ENCODE data around the gene ARHGAP26. TPM values are rescaled to one million over a fixed set of nuclear protein-coding genes. Genes with fewer than 3 reads are reported as not detected.
A peak's percentile ranks its signal among the peaks of the same experiment; 100 is the strongest.

The ARHGAP26 gene
- total RNA-seq, 4 donors from 2014 or later: 61.0 to 76.7 (median 61.2) TPM

- Histone ChIP-seq H3K36me3 (peaks cover 0 to 3% (median 0%) of the 10 kb centered on the region in 4 donors), H3K4me1 (peaks cover 0 to 8% (median under 1%) of the 10 kb centered on the region in 4 donors), H3K27ac (peak overlapping the region; percentile 40 to 55 (median 47)), H3K4me3 (no peak overlapping the region), H3K9me3 (no peaks in the 10 kb centered on the region), H3K27me3 (no peaks in the 10 kb centered on the region)
- in situ Hi-C loops (cut with MboI; ENCODE audit: low pct_ligation_motif_present in 1 of 4, low pct_unique_long_range_greater_than_20kb in 1 of 4, low sequenced_read_pairs in 3 of 4): no loop called here
- 62 to 66% methylated on average over 9 of the region's 9 CpGs for WGBS, 2 donors (ENCODE audit: low coverage in 1 of 2)
- no peak for TF ChIP-seq POLR2A (IDR thresholded peaks at IDR 0.05)
- TF ChIP-seq POLR2AphosphoS5 (IDR thresholded peaks at IDR 0.05): no peak
- TF ChIP-seq, protein P1, sequence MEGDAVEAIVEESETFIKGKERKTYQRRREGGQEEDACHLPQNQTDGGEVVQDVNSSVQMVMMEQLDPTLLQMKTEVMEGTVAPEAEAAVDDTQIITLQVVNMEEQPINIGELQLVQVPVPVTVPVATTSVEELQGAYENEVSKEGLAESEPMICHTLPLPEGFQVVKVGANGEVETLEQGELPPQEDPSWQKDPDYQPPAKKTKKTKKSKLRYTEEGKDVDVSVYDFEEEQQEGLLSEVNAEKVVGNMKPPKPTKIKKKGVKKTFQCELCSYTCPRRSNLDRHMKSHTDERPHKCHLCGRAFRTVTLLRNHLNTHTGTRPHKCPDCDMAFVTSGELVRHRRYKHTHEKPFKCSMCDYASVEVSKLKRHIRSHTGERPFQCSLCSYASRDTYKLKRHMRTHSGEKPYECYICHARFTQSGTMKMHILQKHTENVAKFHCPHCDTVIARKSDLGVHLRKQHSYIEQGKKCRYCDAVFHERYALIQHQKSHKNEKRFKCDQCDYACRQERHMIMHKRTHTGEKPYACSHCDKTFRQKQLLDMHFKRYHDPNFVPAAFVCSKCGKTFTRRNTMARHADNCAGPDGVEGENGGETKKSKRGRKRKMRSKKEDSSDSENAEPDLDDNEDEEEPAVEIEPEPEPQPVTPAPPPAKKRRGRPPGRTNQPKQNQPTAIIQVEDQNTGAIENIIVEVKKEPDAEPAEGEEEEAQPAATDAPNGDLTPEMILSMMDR (IDR thresholded peaks at IDR 0.05): no peak
- TF ChIP-seq EP300 (IDR thresholded peaks at IDR 0.05; ENCODE audit: low read depth): no peak
- DNase-seq: no peak
- intact Hi-C loops (cut with DNase I; ENCODE audit: low total_unique reads): no loop called here
Measured at GRCh38 chr5:143145243-143146160, 375.3 kb downstream of the ARHGAP26 start.

DNA sequence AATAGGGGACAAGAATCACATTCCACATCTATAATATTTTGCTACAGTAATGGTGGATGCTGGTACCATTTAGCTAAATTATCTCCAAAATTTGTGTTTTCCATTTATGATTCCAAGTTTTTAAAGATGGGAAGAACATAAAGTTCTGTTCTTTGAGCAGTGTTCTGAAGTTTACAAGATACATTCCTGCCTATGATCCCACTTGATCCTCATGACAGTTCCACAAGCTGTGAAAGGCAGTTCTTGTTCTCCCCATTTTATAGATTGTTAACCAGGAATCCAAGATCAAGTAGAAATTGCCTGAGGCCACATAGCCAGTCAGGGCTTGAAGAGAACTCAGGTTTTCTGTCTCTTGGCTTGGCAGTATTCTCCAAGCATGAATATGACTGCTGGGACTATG, 376.0 kb downstream of the ARHGAP26 start:
- intact Hi-C loops (cut with DNase I; ENCODE audit: low total_unique reads) (no loop called here), in situ Hi-C loops (cut with MboI; ENCODE audit: low pct_ligation_motif_present in 1 of 4, low pct_unique_long_range_greater_than_20kb in 1 of 4, low sequenced_read_pairs in 3 of 4) (no loop called here)
- TF ChIP-seq, protein P1 (IDR thresholded peaks at IDR 0.05): no peak
- TF ChIP-seq EP300 (IDR thresholded peaks at IDR 0.05; ENCODE audit: low read depth) (no peak), POLR2AphosphoS5 (IDR thresholded peaks at IDR 0.05) (peak in 1 of 3 donors; percentile 22)
- Histone ChIP-seq H3K36me3 (peaks cover 0 to 3% (median 0%) of the 10 kb centered on the region in 4 donors), H3K27ac (peak overlapping the region in 3 of 4 donors; percentile 9 to 55 (median 40)), H3K4me3 (no peak overlapping the region), H3K9me3 (no peaks in the 10 kb centered on the region), H3K27me3 (no peaks in the 10 kb centered on the region), H3K4me1 (peaks cover 0 to 5% (median 0%) of the 10 kb centered on the region in 4 donors)
- DNase-seq: no peak

DNA sequence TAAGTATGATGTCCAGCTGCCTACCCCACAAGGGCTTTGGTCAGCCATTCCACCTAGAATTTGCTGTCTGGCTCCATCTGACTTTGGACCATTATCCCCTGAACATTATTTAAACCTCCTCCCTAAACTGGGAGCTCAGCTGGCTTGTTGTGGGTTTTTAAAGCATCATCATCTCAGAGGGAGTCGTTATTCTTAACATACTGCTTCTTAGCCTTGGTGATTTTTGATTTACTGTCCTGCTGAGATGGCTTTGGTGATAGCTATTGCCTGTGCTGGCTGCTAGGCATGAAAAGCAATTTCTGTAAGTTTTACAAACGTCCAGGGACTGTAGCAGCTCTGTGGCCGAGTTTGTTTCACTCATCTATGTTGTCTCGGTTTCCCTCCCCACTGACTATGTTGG, 377.2 kb downstream of the ARHGAP26 start:
- intact Hi-C loops (cut with DNase I; ENCODE audit: low total_unique reads) (no loop called here), in situ Hi-C loops (cut with MboI; ENCODE audit: low pct_ligation_motif_present in 1 of 4, low pct_unique_long_range_greater_than_20kb in 1 of 4, low sequenced_read_pairs in 3 of 4) (no loop called here)
- DNase-seq: no peak
- Histone ChIP-seq H3K36me3 (peaks cover 0 to 4% (median 2%) of the 10 kb centered on the region in 4 donors), H3K4me1 (peaks cover 0 to 5% (median 0%) of the 10 kb centered on the region in 4 donors), H3K4me3 (no peak overlapping the region), H3K27ac (peak overlapping the region; percentile 20 to 68 (median 54)), H3K9me3 (no peaks in the 10 kb centered on the region), H3K27me3 (no peaks in the 10 kb centered on the region)
- no peak for TF ChIP-seq EP300 (IDR thresholded peaks at IDR 0.05; ENCODE audit: low read depth)
- no peak for TF ChIP-seq POLR2AphosphoS5 (IDR thresholded peaks at IDR 0.05)
- 78 to 79% methylated on average over 3 to 4 of the region's 4 CpGs for WGBS, 2 donors (ENCODE audit: low coverage in 1 of 2)

DNA sequence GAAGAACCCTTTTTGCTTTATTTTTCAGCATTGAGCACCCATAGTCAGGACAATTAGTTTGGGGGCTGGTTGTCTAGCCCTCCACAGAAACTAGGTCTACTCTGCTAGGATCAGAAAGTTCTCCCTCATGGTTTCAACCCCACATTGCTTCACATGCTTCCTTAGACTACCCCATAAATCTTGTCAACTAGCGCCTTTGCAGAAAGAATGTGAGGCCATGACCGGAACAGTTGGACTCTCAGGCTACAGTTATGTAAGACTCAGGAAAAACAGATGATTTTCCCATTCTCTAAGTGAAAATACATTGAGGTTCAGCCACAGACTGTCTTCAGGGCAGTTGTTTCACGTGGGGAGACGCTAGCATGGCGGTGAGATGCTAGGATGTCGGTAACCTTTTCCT, 377.7 kb downstream of the ARHGAP26 start:
- intact Hi-C loops (cut with DNase I; ENCODE audit: low total_unique reads) (no loop called here), in situ Hi-C loops (cut with MboI; ENCODE audit: low pct_ligation_motif_present in 1 of 4, low pct_unique_long_range_greater_than_20kb in 1 of 4, low sequenced_read_pairs in 3 of 4) (no loop called here)
- Histone ChIP-seq H3K9me3 (no peaks in the 10 kb centered on the region), H3K4me1 (peaks cover 0 to 7% (median under 1%) of the 10 kb centered on the region in 4 donors), H3K27me3 (no peaks in the 10 kb centered on the region), H3K4me3 (no peak overlapping the region), H3K27ac (peak overlapping the region; percentile 50 to 68 (median 54)), H3K36me3 (peaks cover 0 to 4% (median 2%) of the 10 kb centered on the region in 4 donors)
- DNase-seq: no peak
- WGBS, 2 donors (ENCODE audit: low coverage in 1 of 2): 82 to 88% methylated on average over 4 to 6 of the region's 6 CpGs
- peak in 2 of 3 donors; percentile 53 to 78 for TF ChIP-seq POLR2AphosphoS5 (IDR thresholded peaks at IDR 0.05)
- TF ChIP-seq, protein P1 (IDR thresholded peaks at IDR 0.05): no peak
